Bone marrow (tissue), 2 donors: Measurements from ENCODE around the gene SUPV3L1.
"Not testable (repeated sequence)": the region's sequence is repeated elsewhere in the genome, so short reads cannot be mapped to it uniquely, and the experiment has no call there.

Experiments used
- DNase-seq, 2 donors: peaks; one replicate each; lab custom pipeline; 2025; lab: John Stamatoyannopoulos, UW

The SUPV3L1 gene

DNA sequence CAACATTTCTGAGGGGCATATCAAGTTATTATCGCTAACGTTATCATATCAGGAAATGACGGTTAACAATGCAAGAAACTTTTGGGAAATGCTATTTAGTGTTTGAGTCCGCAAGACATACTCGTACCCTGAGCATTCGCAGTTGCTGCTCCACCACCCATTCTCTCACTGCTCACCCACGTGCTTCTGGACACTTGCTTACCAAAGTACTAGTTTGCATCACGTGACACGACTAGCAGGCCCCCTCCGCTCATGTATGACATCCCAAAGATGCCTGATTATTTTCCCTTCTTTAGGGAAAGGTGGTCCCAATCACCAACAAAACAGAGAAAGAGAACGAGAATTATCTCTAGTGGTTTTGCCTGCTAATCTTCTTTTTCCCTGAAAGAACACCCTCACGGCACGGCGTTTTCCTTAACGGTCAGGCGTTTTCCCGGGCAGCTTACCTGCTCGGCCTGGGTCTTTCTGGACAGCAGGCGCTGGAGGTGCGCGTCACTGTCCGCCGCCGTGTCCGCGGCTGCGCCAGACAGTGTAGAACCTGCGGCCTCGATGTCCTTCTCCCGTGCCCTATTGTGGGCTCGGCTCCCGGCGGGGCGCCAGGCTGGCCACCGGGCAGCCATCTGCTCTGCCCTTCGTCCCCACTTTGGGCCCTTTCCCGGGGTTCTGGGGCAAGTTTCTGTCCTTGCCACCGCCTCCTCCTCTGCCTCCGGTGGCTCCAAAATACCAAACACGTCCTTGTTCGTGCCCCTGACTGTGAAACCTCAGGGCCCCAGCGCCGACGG lies at the start of gene SUPV3L1:
TSS of gene SUPV3L1 (plus strand) at position 492 of the 782 bp plus-strand sequence. CDS start at position 550, 58 bp downstream.
- peak; percentile 83 to 95 for DNase-seq

DNA sequence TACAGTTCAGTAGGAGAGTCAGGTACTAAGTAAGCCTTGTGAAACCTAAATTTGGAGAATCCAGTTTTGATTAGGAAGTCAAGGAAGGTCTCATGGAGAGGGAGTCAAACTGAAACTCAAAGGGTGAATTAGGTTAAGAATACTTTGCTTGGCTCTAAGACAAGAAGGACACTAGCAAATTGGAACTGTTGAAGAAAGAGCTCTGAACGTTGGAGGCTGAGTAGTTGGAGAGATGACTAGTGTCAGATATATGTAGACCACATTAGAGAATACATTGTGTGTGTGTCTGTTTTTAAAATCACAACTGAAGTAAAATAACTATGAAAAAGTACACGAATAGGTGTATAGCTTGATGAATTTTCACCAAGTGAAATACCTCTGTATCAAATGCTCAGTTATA lies 49.8 kb upstream of the SUPV3L1 start:
- DNase-seq: no peak

DNA sequence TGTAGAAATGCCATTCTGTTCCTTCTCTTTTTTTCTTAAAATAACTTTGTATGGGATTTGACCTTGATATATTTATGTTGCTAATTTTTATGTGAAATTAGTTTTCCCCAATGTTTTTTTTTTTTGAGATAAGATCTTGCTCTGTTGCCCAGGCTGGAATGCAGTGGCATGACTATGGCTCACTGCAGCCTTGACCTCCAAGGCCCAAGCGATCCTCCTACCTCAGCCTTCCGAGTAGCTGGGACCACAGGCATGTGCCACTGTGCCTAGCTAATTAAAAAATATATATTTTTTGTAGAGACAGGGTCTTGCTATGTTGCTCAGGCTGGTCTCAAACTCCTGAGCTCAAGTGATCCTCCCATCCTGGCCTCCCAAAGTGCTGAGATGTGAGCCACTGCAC lies 40.1 kb upstream of the SUPV3L1 start:
- no peak for DNase-seq

DNA sequence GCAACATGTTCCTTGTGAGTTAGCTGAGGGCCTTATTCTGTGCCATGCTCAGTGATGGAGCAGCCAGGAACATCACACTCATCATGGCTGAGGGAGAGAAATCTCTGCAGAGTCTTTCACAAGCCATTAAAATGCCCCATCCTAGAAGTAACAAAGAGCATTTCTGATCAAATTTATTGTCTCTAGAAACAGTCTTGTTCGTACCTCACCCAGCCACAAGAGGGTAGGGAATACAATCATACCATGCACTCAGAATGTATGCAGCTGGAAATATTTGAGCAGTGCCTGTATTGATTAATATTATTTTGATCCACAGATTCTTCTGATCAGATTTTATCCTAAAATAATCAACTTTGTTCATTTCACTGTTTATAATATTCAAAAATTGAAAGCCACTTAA lies 38.7 kb upstream of the SUPV3L1 start:
- no peak for DNase-seq

DNA sequence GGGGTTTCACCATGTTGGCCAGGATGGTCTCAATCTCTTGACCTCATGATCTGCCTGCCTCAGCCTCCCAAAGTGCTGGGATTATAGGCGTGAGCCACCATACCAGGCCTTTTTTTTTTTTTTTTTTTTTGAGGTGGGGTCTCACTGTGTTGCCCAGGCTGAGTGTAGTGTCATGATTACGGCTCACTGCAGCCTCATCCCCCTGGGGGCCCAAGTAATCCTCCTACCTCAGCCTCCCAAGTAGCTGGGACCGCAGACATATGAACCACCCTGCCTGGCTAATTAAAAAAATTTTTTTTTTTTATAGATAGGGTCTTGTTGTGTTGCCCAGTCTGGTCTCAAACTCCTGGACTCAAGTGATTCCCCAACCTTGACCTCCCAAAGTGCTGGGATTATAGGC lies 38.0 kb upstream of the SUPV3L1 start:
- not testable (repeated sequence) for DNase-seq

DNA sequence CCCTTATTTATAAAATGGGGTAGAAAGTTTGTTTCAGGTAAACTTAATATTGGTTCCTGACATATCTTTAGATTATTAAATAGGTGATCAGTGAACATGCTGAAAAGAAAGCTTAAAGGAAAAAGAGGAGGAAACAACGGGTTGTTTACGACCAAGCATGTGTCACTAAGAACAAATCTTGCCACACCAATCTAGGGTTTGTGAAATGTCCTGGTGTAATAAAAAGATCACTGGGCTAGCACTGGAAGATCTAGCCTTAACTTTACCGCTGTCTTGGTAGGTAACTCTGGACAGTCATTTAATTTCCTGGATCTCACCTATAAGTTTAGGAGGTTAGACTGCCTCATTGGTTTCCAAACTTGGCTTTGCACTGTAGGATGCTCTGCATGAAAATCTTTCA lies 37.1 kb upstream of the SUPV3L1 start:
- DNase-seq: no peak

DNA sequence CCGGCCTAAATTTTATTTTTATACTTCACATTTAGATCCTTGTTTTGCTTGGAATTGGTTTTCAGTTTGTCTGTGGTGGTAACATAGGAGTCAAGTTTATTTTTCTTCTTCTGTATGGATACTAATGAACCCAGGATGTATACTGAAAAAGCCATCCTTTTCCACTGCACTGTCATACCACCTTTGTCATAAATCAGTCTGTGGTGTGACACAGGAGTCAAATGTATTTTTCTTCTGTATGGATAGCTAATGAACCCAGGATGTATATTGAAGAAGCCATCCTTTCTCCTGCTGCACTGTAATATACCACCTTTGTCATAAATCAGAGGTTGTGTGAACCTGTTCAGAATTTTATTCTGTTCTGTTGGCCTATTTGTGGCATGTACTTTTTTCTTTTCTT lies 34.7 kb upstream of the SUPV3L1 start:
- no peak for DNase-seq

DNA sequence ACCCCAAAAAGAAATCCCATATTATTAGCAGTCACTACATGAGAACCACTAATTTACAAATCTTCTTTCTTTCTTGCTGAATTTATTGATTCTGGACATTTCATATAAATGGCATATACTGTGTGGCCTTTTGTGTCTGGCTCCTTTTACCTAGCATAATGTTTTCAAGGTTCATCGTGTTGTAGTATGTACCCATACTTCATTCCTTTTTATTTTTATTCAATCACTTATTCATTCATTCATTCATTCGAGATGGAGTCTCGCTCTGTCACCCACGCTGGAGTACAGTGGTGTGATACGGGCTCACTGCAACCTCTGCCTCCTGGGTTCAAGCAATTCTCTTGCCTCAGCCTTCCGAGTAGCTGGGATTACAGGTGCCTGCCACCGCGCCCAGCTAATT lies 34.2 kb upstream of the SUPV3L1 start:
- DNase-seq: no peak

DNA sequence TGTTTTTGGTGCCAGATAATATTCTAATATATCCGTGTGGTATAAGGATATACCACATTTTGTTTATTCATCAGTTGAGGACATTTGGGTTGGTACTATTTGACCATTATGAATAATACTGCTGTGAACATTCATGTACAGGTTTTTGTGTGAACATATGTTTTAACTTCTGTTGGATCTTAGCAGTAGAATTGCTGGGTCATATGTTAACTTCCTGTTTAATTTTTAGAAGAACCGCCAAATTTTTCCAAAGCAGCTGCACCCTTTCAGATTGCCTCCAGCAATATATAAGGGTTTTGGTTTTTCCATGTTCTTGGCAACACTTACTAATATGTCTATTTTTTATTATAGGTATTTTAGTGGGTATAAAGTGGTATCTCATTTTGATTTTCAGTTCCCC lies 33.3 kb upstream of the SUPV3L1 start:
- peak in 1 of 2 donors; percentile 13 for DNase-seq

DNA sequence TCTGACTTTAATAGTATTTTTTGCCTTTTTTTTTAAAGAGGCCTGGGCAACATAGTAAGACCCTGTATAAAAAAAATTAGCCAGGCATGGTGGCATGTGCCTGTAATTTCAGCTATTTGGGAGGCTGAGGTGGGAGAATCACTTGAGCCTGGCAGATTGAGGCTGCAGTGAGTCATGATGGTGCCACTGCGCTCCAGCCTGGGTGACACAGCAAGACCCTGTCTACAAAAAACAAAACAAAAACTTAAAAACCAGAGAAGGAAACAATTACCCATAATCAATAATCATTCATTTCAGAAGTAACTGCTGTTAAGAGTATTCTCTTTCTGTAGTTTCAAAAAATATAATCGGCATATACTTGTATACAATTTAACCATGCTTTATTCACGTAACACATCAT lies 28.1 kb upstream of the SUPV3L1 start:
- DNase-seq: no peak

DNA sequence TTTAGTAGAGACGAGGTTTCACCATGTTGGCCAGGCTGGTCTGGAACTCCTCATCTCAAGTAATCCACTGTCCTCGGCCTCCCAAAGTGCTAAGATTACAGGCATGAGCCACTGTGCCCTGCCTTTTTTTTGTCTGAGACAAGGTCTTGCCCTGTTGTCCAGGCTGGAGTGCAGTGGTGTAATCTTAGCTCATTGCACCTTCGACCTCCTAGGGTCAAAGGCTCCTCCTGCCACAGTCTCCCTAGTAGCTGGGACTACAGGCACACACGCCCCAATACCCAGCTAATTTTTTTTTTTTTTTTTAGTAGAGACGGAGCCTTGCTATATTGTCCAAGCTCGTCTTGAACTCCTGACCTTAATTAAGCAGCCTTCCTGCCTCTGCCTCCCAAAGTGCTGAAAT lies 26.8 kb upstream of the SUPV3L1 start:
- DNase-seq: no peak

DNA sequence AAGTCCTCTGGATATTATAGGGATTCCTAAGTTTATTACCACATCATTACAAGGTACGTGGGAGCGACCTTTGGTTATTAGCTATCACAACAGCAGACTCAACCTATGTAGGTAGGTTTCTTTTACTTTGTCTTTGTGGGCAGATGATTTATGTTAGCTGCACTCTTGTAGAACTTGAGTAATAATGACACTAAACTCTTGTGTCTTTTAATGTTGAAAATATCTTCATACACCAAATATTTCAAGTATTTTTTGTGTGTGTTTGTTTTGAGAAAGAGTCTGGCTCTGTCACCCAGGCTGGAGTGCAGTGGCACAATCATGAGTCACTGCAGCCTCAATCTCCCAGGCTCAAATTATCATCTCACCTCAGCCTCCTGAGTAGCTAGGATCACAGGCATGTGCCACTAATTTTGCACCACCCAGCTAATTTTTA lies 19.2 kb upstream of the SUPV3L1 start:
- no peak for DNase-seq

DNA sequence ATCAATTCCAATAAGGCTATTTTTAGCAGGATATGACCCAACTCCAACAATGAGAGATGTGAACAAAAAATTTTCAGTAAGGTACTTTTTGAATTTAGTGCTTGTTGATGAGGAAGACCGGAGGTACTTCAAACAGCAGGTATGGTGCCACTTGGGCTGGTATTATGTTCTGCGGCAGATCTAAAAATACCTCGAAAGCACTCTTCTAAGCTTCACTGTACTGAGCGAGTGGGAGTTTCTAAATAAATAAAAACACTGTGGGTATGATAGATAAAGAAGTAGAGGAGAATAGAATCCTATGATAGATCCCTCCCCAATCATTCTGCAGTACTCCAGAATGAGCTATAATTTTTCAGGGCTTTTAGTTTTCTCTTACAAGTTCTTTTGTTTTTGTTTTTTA lies 11.5 kb upstream of the SUPV3L1 start:
- no peak for DNase-seq

DNA sequence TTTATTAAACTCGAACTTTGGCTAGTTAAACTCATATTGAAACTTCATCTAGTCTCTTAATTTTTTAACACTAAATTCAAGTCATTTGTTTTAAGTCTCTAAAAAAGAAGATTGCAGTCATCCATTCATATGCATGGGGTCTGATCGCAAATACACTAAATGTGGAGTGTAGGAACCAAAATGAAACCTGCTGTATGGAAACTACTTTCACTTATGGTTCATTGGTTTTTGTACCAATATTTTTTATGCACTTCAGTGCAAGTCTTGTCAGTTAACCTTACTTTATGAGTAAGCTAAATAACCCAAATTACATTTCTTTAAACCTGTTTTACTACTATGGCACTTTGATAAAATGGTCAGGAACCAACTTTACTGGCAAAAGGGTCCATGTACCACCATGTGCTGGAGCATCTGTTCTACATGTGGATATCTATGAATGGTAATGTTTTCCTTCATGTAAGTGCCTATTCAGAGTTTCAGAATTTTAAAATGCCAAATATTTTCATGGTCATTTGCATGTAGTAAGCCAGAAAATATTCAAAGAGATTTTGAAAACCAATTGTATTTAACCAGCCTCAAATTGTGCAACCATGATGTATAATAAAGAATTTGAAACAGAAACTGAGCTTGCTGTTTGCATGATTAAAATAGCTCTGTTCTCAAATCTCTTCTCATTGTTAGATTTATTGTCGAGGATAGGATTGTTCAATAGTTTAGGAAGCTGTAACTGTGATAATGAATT lies 7.6 kb upstream of the SUPV3L1 start:
- DNase-seq: no peak

DNA sequence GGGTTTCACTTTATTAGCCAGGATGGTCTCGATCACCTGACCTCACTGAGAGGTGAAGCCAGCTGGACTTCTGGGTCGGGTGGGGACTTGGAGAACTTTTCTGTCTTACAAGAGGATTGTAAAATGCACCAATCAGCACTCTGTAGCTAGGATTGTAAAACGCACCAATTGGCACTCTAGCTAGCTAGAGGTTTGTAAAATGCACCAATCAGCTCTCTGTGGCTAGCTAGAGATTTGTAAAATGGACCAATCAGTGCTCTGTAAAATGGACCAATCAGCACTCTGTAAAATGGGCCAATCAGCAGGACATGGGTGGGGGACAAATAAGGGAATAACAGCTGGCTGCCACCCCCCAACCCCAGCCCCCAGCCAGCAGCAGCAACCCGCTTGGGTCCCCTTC lies 4.7 kb upstream of the SUPV3L1 start:
- not testable (repeated sequence) for DNase-seq

DNA sequence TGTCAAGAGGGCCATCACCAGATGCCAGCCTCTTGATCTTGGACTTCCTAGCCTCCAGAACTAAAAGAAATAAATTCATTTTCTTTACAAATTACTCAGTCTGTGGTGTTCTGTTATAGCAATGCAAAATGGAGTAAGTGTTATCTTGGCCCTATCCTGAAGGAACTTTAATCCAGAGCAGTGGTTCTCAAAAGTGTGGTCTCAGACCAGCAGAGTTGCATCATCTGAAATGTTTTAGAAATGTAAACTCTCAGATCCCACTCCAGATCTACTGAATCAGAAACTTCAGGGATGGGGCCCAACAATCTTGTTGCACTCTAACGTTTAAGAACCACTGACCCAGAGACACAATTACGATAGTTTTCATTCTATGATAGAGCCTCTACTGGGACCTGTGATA lies 3.2 kb upstream of the SUPV3L1 start:
- DNase-seq: no peak

DNA sequence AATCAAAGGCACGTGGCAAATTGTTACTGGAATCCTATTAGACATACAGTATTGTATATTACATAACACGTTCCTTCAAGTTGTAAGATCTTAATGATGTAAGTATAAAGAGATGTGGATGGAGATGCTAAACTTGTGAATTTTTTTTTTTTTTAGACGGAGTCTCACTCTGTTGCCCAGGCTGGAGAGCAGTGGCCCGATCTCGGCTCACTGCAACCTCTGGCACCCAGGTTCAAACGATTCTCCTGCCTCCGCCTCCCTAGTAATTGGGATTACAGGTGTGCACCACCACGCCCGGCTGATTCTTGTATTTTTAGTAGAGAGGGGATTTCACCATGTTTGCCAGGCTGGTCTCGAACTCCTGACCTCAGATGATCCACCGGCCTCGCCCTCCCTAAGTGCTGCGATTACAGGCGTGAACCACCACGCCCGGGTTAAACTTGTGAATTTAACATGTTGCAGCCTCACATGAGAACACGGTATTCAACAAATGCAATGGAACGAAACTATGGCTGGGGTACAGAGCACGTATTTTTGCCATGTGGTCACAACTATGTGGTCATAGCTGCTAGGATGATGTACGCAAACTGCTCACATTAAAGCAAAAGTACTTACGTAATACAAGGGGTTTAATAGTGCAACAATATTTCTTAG lies 818 bp upstream of the SUPV3L1 start:
- DNase-seq: no peak

DNA sequence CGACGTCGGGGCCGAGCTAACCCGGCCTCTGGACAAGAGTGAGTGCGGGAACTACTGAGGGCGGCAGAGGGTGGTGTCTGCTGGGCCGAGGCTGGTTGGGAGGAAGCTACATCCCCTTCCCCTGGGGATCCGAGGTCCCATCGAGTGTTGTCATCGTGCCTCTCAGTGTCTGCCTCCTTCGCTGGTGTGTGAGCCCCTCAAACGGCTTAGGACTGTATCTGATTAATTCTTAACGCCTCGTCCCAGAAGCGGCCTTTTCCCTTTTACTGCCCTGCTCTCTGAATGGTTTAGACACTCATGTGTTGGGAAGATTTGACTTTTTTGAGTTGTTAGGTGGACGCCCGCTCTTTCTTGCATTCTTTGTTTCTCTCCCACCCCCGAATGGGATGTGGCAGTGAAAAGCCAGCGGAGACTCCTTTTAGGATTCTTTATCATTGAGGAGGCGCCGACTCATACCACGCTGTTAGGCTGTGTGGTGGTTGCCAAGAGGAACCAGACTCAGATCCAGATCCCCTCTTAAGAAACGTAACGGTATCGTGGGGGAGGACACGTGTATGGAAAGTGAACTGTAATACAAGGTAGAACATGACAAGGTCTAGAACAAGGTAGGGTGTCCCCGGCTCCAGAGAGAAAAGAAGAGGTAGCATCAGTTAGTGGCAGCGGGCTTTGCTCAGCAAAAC lies 631 bp downstream of the SUPV3L1 start:
- no peak for DNase-seq

DNA sequence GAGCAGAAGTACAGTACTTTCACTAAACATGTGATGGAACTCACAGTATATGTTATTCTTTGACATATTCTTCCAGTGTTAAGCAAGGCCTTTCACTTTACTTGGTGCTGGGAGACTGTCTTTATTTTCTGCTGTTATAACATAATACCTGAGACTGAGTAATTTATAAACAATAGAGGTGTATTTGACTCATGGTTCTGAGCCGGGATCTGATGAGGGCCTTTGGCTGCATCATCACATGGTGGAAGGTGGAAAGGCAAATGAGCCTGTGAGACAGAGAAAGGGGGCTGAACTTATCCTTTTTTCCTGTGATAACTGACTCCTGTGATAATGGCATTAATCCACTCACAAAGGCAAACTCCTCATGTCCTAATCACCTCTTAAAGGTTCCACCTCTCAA lies 1.4 kb downstream of the SUPV3L1 start:
- no peak for DNase-seq

DNA sequence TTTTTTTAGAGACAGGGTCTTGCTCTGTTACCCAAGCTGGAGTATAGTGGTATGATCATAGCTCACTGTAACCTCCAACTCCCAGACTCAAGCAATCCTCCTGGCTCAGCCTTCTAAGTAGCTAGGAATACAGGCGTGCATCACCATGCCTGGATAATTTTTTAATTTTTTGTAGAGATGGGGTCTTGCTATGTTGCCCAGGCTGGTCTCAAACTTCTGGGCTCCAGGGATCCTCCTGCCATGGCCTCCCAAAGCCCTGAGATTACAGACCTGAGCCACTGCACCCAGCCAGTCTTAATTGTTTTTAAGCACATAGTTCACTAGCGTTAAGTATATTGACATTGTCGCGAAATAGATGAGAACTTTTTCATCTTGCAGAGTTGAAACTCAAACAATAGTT lies 2.0 kb downstream of the SUPV3L1 start:
- no peak for DNase-seq

DNA sequence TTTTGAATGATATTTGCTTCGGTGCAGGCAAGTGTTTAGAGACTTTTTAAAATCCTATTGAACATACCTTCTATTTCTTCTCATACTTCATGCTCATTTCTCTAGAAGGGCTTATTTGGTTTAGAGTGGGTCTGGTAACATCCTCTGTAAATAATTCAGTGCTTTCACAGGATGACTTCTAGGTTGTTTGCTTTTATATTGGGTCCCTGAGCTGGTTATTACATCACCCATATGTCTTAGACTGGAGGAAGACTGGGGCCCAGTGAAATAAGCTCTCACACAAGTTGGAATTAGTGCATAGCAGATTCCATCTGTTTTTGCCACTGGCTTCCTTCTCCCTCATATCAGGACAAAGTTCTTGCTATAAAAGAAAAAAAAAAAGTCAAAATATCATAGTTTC lies 6.5 kb downstream of the SUPV3L1 start:
- no peak for DNase-seq

DNA sequence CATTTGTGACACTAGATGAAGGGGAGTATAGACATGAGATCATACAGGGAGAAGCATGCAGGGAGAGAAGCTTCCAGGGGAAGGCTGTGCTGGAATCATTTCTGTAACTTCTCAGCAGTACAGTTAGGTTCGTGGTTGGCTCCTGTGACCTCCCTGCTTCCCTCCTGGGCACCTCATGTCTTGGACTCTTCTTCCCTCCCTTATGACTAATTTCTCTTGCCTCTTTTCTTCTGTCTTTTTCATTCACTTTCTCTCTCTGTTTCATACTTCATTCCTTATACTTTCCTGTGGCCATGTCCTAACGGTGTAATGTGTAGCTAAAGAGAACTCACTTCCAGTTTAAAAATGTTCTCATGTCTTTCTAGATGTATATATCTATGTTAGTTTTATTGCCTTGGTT lies 21.0 kb downstream of the SUPV3L1 start:
- DNase-seq: no peak
